ENCODE data around the gene RBBP4.

The RBBP4 gene

GRCh38 chr1:32651461-32652073 lies 559 bp downstream of the RBBP4 start (continued):
- TF ChIP-seq PRDM2 (tag by site-specific recombination; IDR thresholded peaks at IDR 0.05; ENCODE audit: borderline replicate concordance) (no peak), ZNF18 (tag by site-specific recombination; IDR thresholded peaks at IDR 0.05) (no peak), ZNF211 (tag by site-specific recombination; IDR thresholded peaks at IDR 0.05; ENCODE audit: low read depth) (no peak), ZNF391 (tag by site-specific recombination; IDR thresholded peaks at IDR 0.05; ENCODE audit: borderline replicate concordance, low read depth) (no peak), ZNF670 (tag by site-specific recombination; IDR thresholded peaks at IDR 0.05; ENCODE audit: low read depth) (no peak), ZNF248 (tag by site-specific recombination; IDR thresholded peaks at IDR 0.05) (no peak), BCL6B (tag by site-specific recombination; IDR thresholded peaks at IDR 0.05) (no peak), ZBTB20 (tag by site-specific recombination; IDR thresholded peaks at IDR 0.05) (peak; percentile 80), PATZ1 (tag by site-specific recombination; IDR thresholded peaks at IDR 0.05) (no peak), ZBTB10 (tag by site-specific recombination; IDR thresholded peaks at IDR 0.05) (no peak), ZFP37 (tag by site-specific recombination; IDR thresholded peaks at IDR 0.05) (peak; percentile 80; the same call in 1 of the 2 replicates), HIC1 (tag by site-specific recombination; IDR thresholded peaks at IDR 0.05) (no peak), ZNF449 (tag by site-specific recombination; IDR thresholded peaks at IDR 0.05) (no peak; the same call in 1 of the 2 replicates), ZFP41 (tag by site-specific recombination; IDR thresholded peaks at IDR 0.05; ENCODE audit: borderline replicate concordance) (no peak), KLF16 (tag by site-specific recombination; IDR thresholded peaks at IDR 0.05) (no peak), ZNF76 (tag by site-specific recombination; IDR thresholded peaks at IDR 0.05; ENCODE audit: borderline replicate concordance, low read depth) (0 out of 2 replicates have a peak, but pooled peaks have one; percentile 1), IKZF3 (tag by site-specific recombination; IDR thresholded peaks at IDR 0.05) (no peak), ZNF664 (tag by site-specific recombination; IDR thresholded peaks at IDR 0.05) (no peak), ZBTB17 (tag by site-specific recombination; IDR thresholded peaks at IDR 0.05) (peak; percentile 54), ZNF350 (tag by site-specific recombination; IDR thresholded peaks at IDR 0.05) (no peak)

Measured in HEK293 (cell line).